GM11168 (cell line): ENCODE measurements around the gene ATP10A.
"Not testable (repeated sequence)": the region's sequence is repeated elsewhere in the genome, so short reads cannot be mapped to it uniquely, and the experiment has no call there.

Experiments
- in situ Hi-C: fragments of 300-500 bp; cut with MboI; formaldehyde crosslinking; loops from one replicate; pipeline ENCODE4 v1.12.0; 2022; ENCODE audit warnings: low sequenced_read_pairs; ENCODE audit not compliant: unreplicated experiment

ATP10A gene

GRCh38 chr15:25759421-25759820 is 103.7 kb downstream of the ATP10A start:
- in situ Hi-C loops, result no loop called here

DNA sequence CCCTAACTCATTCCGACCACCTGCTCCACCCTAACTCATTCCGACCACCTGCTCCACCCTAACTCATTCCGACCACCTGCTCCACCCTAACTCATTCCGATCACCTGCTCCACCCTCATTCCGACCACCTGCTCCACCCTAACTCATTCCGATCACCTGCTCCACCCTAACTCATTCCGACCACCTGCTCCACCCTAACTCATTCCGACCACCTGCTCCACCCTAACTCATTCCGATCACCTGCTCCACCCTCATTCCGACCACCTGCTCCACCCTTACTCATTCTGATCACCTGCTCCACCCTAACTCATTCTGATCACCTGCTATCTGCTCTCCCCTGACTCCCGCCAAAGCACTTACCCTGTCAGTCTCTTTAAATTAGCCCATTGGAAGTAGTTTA is 104.5 kb downstream of the ATP10A start:
- in situ Hi-C loops, result not testable (repeated sequence)

DNA sequence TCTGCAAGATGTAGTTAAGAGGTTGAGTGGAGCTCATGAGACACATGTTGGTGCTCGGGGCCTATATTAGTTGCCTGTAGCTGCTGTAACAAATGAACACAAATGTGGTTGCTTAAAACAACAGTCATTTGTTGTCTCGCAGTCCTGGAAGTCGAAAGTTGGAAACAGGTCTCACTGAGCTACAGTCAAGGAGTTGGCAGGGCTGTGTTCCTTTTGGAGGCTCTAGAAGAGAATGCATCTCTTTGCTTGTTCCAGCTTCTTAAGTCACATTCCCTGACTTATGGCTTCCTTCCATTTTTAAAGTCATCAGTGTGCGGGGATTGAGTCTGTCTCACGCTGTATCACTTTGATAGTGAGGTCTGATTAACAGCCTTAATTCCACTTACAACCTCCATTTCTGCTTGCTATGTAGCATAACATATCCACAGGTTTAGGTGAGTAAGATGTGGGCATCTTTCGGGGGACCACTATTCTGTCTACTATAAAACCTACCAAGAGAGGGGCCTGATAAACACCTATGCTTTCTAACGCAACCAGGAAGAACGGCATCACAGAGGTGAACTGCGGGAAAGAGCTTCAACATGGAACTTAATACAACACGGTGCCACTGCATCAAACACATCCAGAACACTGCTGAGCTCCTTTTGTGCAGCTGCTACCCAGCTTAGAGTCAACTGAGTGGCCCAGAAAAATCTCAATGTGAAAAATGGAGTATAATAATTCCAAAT is 119.4 kb downstream of the ATP10A start:
- in situ Hi-C loops, result no loop called here

GRCh38 chr15:25742776-25743547 is 120.2 kb downstream of the ATP10A start:
- in situ Hi-C loops, result no loop called here

DNA sequence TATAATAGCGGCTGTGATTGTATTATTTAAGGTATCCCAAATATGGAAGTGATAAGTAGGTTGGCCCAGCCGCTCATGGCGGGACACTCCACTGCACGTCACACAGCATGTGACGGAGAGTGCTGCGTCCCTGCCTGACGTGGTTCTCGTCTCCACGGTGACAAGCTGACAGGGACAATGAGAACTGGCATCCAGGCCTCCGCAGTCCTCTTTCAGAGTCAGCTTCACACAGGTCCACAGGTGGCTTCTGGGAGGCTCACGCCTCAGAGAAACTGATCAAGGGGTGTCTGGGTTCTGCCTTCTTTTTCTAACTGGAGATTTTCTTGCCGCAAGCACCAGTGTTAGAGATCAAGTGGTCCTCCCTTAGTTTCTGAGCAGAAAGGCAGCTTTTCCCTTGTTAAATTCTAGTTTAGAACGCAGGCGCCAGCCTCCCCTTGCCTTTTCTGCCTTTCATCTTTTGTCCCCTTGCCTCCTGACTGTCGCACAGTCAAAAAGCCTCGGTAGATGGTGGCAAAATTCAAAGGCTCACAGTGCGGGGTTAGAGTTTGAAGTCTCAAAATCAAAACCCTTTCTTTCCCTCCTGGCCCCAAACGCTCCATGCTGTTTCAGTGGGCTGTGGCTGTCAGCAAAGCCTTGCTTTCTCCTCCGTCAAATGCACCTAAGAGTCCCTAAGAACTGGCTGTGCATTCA is 120.9 kb downstream of the ATP10A start:
- in situ Hi-C loops, result no loop called here

DNA sequence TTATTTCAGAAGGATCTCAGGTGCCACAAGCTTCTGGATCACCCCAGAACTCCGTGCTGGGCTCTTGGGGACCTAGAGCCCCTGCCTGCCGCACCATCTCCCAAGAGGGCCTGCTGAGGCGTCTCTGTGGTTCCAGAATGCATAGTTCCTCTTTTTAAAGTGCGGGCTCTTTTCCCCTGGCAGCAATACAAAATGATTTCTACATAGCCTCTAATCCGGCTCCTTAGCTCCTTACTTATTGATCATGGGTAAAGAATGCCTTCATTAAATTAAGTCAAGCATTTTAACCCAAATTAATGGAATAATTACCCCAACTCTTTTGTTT is 121.9 kb downstream of the ATP10A start:
- in situ Hi-C loops, result no loop called here

DNA sequence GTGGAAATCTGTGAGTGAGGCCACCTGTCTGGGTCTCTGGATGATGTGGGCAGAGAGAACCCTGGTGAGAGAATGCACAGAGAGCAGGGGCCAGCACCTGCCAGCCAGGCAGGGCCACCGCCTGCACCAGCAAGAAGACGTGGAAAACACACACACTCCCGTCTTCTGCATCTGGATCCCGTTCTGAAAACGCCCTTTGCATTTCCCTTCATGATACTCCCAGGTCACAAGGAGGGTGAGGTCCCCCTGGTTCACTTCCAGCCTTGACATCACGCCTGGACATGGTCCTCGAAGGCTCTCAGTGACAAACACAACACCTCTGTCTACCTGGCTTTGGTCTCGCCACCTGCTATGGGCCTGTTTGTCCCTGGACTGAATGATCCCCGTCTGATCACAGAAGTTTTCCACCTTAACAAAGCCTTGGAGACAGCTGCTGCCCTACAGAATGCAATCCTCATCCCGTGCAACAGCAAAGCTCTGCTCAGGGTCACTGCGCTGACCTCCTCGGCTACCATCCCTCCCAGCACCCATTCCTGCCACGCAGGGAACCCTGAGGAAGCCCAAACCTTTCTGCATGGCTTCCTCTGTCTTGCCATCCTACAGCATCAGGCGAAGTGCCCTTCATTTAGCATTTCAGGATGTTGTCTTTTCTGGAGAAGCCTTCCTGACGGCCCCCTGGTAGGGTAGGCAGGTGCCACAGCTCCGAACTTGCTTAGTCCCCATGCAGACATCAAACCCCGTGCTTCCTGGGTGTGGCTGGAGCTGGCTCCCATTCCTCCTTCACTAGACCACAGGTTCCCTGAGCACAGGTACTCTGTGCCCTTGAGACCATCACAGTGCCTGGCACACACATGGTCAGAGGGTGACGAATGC is 122.5 kb downstream of the ATP10A start:
- in situ Hi-C loops, result no loop called here

DNA sequence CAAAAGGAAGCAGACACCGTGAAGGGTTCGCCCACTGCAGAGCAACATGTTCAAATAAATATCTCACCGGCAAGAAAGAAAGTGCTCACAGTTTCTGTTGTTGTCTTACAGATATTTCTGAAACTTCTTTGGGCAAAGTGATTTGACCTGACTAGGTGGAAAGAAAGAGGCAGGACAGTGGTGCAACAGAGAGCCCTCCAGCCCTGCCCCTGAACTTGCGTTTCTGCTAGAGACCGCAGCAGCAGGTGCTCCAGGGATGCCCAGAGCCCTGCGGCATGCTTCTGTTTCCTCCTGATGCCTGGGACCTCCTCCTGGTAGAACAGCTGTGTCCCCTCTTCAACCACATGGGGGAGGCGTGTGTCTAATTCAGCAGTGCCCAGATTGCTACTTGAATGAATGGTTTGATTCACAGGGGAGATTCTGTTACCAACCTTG is 123.4 kb downstream of the ATP10A start:
- in situ Hi-C loops, result no loop called here

DNA sequence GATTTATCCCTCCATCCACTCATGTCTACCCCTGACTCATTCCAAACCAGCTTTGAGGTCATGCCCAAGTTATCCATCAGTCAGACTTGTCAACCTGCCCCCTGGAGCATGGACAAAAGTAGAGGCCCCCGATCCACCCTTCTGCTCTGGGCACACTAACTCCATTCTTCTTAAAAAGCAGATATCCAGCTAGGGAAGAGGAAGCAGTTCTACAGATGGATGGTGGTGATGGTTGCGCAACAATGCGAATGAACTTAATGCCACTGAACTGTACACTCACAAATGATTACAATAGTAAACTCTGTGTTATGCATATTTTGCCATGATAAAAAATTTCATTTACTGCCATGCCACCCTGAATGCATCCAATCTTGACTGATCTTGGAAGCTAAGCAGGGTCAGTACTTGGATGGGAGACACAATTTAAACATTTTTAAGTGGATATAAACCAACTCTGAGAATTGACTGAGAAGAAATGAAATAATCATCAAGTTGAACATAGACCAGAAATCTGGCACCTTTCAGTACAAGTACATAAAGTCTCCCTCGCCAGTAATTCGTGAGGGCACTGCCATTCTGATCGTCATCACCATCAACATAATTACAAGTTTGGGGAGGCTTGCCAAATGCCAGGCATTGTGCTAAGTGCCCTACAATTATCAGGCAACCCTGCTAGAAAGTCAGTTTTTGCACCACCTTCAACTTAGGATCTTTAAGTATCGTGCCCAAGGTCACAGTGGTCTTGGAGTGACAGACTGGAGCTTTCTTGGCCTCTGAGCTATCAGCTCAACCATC is 124.8 kb downstream of the ATP10A start:
- in situ Hi-C loops, result no loop called here

GRCh38 chr15:25737218-25737643 is 125.9 kb downstream of the ATP10A start:
- in situ Hi-C loops, result no loop called here

DNA sequence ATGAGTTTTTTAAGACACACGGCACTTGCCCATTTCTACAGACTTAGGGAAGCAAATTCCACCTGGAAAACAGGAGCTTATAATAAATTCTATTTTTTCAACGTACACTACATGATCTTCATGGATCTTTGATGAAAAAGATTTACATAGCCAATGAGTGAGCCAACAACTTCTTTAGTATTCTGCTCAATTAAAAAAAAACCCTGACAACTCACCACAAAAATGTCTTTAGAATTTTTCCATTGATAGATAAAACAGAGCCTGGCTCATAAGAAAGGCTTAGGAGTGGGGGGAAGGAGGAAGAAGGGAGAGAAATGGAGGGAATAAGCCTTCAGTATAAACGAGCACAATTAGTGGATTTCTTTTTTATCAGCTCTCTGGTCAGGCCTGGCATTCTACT is 126.7 kb downstream of the ATP10A start:
- in situ Hi-C loops, result no loop called here

- in situ Hi-C loops, result no loop called here
Measured at GRCh38 chr15:25735550-25736384, 127.4 kb downstream of the ATP10A start.

- in situ Hi-C loops, result no loop called here
Measured at GRCh38 chr15:25734680-25735355, 128.3 kb downstream of the ATP10A start.

- in situ Hi-C loops, result no loop called here
Measured at GRCh38 chr15:25733856-25734679, 129.1 kb downstream of the ATP10A start.

DNA sequence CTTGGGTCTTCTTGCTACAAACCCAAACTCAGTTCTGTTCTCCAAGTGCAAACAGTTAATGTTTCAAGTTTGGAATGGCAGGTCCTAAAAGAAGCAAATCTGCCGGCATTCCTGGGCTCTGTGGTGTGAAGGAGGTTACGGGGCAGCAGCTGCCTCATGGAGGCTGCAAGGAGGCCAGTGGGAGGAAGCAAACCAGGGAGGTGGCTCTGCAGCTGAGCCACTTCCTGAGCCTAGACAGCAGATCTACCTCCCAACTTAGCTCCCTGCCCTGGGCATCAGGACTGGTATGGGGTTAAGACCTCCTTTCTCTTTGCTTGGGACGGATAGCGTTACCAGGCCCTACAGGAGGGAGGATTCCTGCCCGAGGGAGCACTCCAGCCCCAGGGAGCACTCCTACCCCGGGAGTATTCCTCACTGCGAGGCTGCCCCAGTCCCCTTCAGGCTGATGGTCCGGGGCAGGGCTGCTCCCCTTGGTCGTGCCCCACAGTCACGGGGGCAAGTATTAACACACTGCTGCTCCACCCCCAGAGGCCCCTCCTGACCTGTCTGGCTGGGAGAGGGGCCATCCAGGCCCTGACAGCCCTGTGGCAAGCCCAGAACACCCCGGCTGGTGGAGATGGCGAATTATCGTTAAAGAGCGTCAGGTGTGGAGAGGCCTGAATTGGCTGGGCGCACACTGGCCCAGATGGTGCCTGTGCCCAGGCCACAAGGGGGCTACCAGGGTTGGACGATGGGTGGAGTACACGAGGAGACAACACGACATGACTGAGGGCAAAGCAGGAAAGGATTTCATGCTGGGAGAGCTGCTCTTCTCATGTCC is 129.9 kb downstream of the ATP10A start:
- in situ Hi-C loops, result no loop called here

GRCh38 chr15:25732191-25732590 is 130.9 kb downstream of the ATP10A start:
- in situ Hi-C loops, result no loop called here
